ENCODE data around the gene SLC22A31. TPM values are rescaled to one million over a fixed set of nuclear protein-coding genes. Genes with fewer than 3 reads are reported as not detected.

The SLC22A31 gene
- total RNA-seq, 1 donor: not detected

DNA sequence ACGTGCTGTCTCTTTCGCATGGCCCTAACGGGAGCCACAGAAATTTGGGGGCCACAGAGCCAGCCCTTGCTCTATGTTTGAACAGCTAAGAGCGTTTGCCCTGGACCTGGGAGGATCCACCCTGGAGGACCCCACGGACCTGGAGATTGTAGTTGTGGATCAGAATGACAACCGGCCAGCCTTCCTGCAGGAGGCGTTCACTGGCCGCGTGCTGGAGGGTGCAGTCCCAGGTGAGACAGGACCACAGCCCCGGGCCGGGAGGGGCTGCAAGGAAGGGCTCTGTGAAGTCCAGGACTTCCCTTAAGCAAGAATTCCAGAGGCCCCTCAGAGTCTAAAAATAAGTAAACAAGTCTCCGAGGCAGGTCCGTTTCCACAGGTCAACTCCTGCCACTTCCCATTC lies 16.9 kb downstream of the SLC22A31 start:
- Histone ChIP-seq H3K4me1 (ENCODE audit: insufficient read depth, low read length) (no peaks in the 10 kb centered on the region), H3K27me3 (ENCODE audit: insufficient read depth, low read length) (no peaks in the 10 kb centered on the region), H3K9me3 (ENCODE audit: low read depth, low read length) (no peaks in the 10 kb centered on the region), H3K4me3 (ENCODE audit: low read length) (no peak overlapping the region)

DNA sequence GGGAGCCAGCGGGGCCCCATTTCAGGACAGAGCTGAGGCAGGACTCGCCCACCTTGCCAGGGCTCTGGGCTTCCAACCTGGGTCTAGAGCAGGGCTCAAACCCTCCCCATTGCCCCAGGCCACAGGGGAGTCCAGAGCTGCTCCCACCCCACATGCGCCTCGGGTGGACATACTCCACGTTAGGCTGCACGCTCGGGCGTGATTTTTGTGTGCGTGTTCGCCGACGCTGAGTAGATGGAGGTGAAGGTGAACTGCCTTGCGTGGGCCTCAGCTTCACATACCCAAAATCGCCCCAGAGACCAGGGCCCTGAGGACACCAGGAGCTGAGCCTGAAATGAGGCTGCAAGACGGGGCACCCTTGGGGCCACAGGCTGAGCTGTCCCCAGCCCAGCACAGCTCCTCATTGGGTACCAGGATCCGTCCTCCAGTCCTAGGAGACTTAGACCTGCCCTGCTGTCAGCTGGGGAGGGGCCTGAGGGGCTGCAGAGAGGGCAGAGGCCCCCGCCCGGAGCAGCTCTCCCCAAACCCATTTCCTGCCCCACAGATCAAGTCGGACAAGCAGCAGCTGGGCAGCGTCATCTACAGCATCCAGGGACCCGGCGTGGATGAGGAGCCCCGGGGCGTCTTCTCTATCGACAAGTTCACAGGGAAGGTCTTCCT lies 20.6 kb downstream of the SLC22A31 start:
- Histone ChIP-seq H3K9me3 (ENCODE audit: low read depth, low read length) (no peaks in the 10 kb centered on the region), H3K4me1 (ENCODE audit: insufficient read depth, low read length) (no peaks in the 10 kb centered on the region), H3K27me3 (ENCODE audit: insufficient read depth, low read length) (no peaks in the 10 kb centered on the region), H3K4me3 (ENCODE audit: low read length) (no peak overlapping the region)

DNA sequence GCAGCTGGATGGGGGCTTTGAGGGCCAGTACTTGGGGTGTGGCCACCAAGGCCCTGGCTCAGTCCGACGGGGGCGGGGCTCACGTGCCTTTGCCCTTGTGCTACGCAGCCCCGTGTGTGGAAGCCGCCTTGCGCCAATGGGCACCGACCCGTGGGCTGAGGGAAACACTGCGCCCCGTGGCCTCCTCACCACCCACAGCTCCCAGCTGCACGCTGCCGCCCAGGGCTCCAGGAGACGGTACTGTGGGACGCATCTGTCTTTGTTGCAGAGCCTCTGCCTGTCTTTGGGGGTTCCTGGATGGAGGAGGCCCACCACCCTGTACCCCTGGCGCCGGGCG lies 21.2 kb downstream of the SLC22A31 start:
- H3K27me3 ChIP-seq (ENCODE audit: insufficient read depth, low read length): no peaks in the 10 kb centered on the region
- H3K9me3 ChIP-seq (ENCODE audit: low read depth, low read length): no peaks in the 10 kb centered on the region
- no peak overlapping the region for H3K4me3 ChIP-seq (ENCODE audit: low read length)
- H3K4me1 ChIP-seq (ENCODE audit: insufficient read depth, low read length): no peaks in the 10 kb centered on the region

DNA sequence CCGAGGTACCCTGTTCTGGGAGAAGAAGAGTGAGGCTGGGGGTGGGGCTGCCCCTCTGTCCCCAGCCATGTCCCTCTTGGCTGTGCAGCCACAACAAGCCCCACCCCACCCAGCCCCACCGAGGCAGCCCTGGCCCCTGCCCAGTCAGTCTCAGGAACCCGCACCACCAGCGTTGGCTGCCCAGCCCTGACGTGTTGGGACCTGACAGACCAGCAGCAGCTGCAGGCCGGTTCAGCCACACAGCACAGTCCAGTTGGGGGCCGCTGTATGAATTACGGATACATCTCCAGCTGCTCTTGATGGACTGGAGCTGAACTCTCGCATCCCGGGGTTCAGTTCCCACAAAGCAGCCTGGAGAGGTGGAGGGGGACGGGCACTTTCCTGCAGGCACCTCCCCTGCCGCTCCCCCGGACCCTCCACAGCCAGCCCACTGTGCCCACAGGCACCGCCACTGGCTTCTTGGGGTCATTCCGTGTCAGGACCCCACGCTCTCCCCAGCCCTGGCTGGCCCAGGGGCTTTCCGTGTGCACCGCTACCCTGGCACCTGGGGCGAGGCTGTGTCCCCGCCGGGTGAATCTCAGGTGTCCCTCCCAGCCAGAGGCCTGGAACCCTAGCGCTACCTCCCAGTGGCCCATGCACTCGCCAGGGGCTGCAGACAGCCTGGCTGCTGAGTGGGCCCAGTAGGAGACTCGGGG lies 21.7 kb downstream of the SLC22A31 start:
- Histone ChIP-seq H3K27me3 (ENCODE audit: insufficient read depth, low read length) (no peaks in the 10 kb centered on the region), H3K9me3 (ENCODE audit: low read depth, low read length) (no peaks in the 10 kb centered on the region), H3K4me1 (ENCODE audit: insufficient read depth, low read length) (no peaks in the 10 kb centered on the region), H3K4me3 (ENCODE audit: low read length) (no peak overlapping the region)

DNA sequence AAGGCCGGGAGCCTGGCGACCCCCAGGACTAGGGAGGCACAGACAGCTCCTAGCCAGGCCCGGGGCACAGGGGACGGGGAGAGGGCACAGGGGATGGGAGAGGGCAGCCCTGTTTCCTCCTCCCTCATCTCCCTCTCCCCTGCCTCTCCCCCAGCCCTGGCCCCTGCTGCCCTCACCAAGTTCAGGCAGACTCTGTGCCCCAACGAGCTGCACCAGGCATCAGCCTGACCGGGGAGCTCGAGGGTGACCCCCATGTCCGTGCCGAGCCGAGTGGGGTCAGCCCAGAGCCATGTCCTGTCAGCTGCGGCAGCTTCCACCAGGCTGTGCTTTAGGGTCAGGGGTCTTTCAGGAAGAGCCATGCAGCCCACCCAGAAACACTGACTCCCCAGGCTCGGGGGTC lies 22.8 kb downstream of the SLC22A31 start:
- no peak overlapping the region for H3K4me3 ChIP-seq (ENCODE audit: low read length)
- no peaks in the 10 kb centered on the region for H3K27me3 ChIP-seq (ENCODE audit: insufficient read depth, low read length)
- H3K4me1 ChIP-seq (ENCODE audit: insufficient read depth, low read length): no peaks in the 10 kb centered on the region
- H3K9me3 ChIP-seq (ENCODE audit: low read depth, low read length): no peaks in the 10 kb centered on the region

DNA sequence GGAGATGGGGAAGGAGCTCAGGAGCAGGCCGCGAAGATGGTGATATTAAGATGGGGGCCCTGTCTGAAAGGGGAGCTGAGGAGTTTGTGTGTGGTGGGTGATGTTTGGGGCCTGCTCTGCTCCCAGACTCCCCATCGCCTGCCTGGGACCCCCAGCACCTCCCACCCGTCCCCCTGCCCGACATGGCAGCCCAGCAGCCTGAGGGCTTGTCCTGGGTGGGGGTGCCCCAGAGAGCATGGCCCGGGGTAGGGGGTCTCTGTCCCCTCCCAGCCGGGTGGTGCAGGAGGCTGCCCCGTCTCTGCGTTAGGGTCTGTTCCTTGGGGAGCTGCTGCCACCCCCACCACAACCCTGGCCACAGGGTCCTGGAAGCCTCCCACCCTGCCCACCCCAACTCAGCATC lies 23.6 kb downstream of the SLC22A31 start:
- no peaks in the 10 kb centered on the region for H3K4me1 ChIP-seq (ENCODE audit: insufficient read depth, low read length)
- no peaks in the 10 kb centered on the region for H3K27me3 ChIP-seq (ENCODE audit: insufficient read depth, low read length)
- no peak overlapping the region for H3K4me3 ChIP-seq (ENCODE audit: low read length)
- no peaks in the 10 kb centered on the region for H3K9me3 ChIP-seq (ENCODE audit: low read depth, low read length)

DNA sequence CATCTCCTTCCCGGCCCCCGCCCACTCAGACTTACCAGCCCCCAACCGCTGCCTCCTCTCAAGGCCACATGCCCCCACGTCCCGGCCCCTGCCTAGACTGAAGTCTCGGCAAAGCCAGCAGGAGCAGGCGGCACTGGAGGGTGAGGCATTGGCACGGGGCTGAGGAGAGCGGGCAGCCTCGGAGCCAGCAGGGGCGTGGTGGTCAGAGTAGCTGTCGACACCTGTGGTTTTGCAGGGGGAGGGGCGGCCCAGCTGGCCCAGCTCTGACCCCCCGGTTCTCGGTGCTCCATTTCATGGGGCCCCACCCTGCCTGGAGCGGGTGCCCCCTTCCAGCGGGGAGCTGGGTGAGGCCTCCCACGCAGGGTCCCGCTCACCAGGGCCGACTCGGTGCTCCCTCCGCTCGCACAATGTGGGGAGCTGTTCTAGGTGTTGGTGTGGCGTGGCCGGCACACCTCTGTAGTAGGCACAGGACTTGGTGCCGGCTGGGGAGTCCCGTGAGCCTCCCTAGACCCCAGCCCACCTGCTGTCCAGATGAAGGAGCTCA lies 24.1 kb downstream of the SLC22A31 start:
- Histone ChIP-seq H3K4me1 (ENCODE audit: insufficient read depth, low read length) (no peaks in the 10 kb centered on the region), H3K9me3 (ENCODE audit: low read depth, low read length) (no peaks in the 10 kb centered on the region), H3K4me3 (ENCODE audit: low read length) (no peak overlapping the region), H3K27me3 (ENCODE audit: insufficient read depth, low read length) (no peaks in the 10 kb centered on the region)

DNA sequence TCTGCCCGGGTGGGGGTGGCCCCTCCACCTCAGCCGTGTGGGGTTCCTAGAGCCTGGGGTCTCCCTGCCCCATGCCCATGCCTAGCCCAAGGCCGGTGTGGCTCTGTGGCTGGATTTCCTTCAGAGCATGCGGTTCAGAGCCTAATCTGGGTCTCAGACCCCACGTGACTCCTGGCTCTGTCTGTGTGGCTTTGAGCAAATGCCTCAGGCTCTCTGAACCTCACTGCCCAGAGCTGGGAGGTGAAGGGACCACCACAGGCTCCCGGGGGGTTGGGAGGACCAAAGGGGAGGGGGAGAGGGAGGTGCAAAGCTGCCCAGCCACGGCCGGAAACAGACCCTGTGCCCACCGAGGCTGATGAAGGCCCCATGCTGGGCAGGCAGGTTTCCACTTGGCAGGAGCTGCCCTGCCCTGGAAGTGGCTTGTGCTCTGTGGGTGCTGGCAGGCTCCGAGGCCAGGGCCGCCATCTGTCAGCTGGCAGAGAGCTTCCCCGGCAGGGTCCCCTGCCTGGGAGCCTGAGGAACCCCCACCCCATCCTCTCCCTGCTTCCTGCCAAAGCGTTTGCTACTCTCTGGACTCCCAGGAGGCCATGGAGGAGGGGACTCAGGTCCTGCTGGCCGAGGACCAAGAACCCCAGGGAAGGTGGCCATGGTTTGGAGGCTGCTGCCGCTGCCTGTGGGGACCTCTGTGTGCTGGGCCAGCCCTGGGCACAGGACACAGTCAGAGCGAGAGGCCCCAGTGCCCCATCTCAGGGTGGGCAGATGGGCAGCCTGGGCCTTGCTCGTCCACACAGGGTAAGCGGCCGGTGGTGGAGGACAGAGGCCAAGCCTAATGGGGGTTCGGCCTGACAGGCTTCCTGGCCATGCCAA lies 24.8 kb downstream of the SLC22A31 start:
- Histone ChIP-seq H3K27me3 (ENCODE audit: insufficient read depth, low read length) (no peaks in the 10 kb centered on the region), H3K4me1 (ENCODE audit: insufficient read depth, low read length) (peaks cover 6% of the 10 kb centered on the region), H3K9me3 (ENCODE audit: low read depth, low read length) (no peaks in the 10 kb centered on the region), H3K4me3 (ENCODE audit: low read length) (no peak overlapping the region)

DNA sequence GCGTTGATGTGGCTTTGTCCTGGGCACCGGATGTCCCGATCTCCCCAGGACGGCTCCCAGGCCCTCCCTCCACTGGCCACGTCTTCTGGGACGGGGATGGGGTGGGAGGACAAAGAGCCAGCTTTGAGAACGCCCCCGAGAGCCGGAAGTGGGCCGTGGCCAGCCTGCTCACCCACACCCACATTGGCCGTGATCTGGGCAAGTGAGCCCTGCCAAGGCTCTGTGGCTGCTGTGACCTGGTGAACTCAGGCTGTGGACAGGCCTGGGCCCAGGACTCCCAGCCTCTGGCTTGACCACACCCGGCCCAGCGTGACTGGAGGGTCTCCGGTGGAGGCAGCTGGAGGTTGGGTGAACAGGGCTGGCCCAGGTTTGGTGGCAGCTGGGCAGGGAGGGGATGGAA lies 25.5 kb downstream of the SLC22A31 start:
- Histone ChIP-seq H3K4me3 (ENCODE audit: low read length) (no peak overlapping the region), H3K9me3 (ENCODE audit: low read depth, low read length) (no peaks in the 10 kb centered on the region), H3K27me3 (ENCODE audit: insufficient read depth, low read length) (no peaks in the 10 kb centered on the region), H3K4me1 (ENCODE audit: insufficient read depth, low read length) (peaks cover 10% of the 10 kb centered on the region)

DNA sequence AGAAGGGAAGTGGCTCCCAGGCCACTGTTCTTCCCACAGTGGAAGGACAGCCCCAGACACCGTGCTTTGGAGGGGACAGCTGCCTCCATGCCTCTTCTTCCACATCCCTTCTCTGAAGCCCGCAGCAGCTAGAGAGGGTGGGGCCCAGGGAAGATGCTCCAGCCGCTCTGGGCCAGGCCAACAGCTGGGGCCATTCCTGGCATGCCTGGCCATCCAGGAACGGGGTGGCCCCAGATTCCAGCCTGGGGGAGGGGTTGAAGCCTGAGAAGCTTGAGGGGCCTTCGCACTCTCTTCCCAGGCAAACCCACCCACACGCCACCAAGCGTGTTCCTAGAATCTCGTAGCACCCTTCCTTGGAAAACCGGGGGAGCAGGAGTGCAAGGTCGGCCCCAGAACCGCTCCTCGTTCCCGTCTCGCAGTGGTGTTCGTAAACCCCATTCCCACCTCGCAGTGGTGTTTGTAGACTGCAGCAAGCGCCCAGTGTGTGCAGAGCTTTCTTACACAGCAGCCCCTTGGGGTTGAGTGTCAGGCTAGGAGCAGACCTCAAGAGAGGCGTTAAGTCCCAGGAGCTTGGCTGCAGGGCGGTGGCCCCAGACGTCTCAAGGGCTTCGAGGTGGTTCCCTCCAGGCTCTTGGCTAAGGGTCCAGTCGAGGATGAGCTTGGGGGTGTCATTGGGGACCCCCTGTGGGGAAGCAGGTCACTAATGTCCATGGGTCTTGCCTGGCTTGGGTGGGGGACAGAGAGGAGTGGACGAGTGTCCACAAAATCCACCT lies 26.1 kb downstream of the SLC22A31 start:
- peaks cover 10% of the 10 kb centered on the region for H3K4me1 ChIP-seq (ENCODE audit: insufficient read depth, low read length)
- H3K4me3 ChIP-seq (ENCODE audit: low read length): no peak overlapping the region
- no peaks in the 10 kb centered on the region for H3K27me3 ChIP-seq (ENCODE audit: insufficient read depth, low read length)
- no peaks in the 10 kb centered on the region for H3K9me3 ChIP-seq (ENCODE audit: low read depth, low read length)

DNA sequence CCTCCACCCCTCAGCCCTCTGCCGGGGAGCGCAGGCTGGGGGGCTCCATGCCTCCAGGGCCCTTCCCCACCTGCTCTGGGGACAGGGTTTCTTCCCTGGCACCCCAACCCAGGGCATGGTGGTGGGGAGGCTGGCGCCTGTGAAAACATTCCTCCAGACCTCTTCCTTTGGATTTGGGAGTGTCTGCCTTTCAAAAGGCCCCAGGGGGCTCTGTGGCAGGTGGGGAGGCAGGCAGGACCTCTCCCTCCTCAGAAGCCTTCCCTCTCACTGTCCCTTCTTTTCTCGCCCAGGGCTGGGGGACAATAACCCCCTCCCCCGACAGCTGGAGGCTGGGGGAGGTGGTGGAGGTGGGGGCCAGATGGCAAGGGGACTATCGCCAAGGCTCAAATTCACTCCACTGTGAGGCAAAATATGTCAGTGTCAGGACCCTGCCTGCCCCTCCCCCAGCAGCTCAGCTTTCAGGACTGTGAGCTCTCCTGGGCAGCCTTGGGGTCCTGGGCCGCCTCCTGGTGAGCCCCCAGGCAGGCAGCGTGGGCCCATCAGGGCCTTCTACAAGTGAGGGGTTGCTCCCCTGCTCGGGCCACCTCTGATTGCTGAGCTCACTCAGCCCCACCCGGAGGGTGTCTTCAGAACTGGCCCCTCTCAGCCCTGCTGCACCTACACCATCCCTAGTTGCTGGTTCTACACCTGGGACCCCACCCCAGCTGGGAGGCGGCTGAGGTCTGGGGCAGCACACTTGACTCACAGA lies 27.0 kb downstream of the SLC22A31 start:
- peaks cover 10% of the 10 kb centered on the region for H3K4me1 ChIP-seq (ENCODE audit: insufficient read depth, low read length)
- no peaks in the 10 kb centered on the region for H3K9me3 ChIP-seq (ENCODE audit: low read depth, low read length)
- H3K27me3 ChIP-seq (ENCODE audit: insufficient read depth, low read length): no peaks in the 10 kb centered on the region
- no peak overlapping the region for H3K4me3 ChIP-seq (ENCODE audit: low read length)

DNA sequence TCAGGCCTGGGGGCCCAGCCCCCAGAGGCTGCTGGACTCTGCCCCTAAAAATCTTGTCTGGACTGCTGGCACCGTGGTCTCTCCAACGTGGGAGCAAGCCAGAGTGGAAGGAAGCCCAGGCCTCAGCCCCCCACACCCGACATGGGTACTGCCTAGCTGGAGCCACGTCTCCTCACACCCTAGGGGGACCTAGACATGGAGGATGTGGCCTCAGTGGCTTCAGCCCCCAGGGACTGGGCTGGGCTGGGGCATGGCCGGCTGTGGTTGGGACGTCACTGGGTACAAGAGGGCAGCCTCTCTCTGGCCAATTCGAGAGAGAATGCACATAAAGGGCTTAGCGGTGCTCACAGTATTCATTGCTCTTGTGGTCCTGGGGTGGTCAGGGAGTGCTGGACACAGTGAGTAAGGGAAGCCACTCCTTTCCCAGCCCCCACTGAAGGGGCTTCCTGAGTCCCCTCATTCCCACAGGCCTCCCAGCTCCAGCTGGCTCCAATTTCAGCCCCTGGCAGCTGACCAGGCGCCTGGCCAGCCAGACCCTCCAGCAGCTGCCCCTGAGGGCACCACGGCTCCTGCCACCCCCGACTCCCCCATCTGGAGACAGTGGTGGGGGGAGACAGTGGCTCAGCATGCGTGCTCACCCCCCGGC lies 27.7 kb downstream of the SLC22A31 start:
- peaks cover 12% of the 10 kb centered on the region for H3K4me1 ChIP-seq (ENCODE audit: insufficient read depth, low read length)
- H3K4me3 ChIP-seq (ENCODE audit: low read length): no peak overlapping the region
- H3K9me3 ChIP-seq (ENCODE audit: low read depth, low read length): no peaks in the 10 kb centered on the region
- no peaks in the 10 kb centered on the region for H3K27me3 ChIP-seq (ENCODE audit: insufficient read depth, low read length)

DNA sequence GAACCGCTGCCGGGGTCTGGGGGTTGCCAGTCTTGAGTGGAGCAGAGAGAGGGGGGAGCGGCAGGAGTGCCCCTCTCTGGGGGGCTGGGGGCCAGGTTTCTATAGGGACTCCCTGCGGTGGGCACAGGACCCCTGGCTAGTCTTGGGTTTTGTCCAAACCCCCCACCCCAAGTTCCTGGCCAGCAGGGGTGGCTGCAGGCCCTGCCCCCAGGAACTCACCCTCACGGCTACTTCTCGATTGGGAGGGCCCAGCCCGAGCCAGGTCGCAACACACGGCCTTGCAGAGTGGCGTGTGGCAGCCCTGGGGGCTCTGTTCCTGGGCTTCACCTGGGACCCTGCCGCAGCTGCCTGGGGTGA lies 28.2 kb downstream of the SLC22A31 start:
- Histone ChIP-seq H3K4me1 (ENCODE audit: insufficient read depth, low read length) (peaks cover 17% of the 10 kb centered on the region), H3K9me3 (ENCODE audit: low read depth, low read length) (no peaks in the 10 kb centered on the region), H3K27me3 (ENCODE audit: insufficient read depth, low read length) (no peaks in the 10 kb centered on the region), H3K4me3 (ENCODE audit: low read length) (no peak overlapping the region)

All from mononuclear cell (primary cell).